ENCODE measurements around the gene TMEM121B. TPM values are rescaled to one million over a fixed set of nuclear protein-coding genes. Genes with fewer than 3 reads are reported as not detected.

TMEM121B gene
- polyA plus RNA-seq, 1 of the 3 experiments (the other 2 are of a cell fraction), result 0.13 TPM

DNA sequence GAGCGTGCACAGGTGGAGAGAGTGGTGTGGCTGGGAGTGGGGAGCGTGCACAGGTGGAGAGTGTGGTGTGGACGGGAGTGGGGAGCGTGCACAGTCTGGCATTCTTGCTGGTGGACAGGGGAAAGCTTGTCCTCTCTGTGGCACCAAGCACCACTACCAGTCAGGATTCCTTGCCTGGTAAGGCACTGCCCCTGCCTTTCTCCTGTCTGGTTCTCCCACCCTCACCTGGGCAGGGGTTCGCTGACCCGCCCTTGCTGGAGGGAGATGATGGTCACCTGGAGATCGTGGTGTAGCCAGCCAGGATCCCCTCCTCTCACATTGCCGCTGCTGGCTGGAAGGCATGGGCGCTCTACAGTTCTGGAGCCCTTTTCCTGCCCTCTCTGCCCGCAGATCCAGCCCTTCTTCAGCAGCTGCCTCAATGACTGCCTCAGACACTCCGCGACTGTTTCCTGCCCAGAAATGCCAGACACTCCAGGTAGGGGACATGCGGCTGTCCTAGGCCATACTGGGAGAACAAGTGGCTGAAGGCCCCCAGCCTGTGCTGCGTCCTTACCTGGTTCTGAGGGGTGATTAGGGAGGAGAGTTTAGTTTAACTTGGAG, 16.7 kb downstream of the TMEM121B start:
- DNase-seq, result no peak
- no peaks in the 10 kb centered on the region for H3K9me2 ChIP-seq
- no peaks in the 10 kb centered on the region for H3K9me3 ChIP-seq
- no peaks in the 10 kb centered on the region for H3K27me3 ChIP-seq (ENCODE audit: insufficient read depth)
- H3K79me2 ChIP-seq (ENCODE audit: insufficient read depth), result no peaks in the 10 kb centered on the region
- TF ChIP-seq FOXJ3 (CRISPR knock-in tag; IDR thresholded peaks at IDR 0.05) (no peak), CTCF (IDR thresholded peaks at IDR 0.05) (no peak), EP300 (IDR thresholded peaks at IDR 0.05; ENCODE audit: borderline replicate concordance in 1 of 2, low read depth in 1 of 2, low read length in 1 of 2) (no peak), SMC3 (IDR thresholded peaks at IDR 0.05; ENCODE audit: low read depth, low read length) (no peak), GABPA (IDR thresholded peaks at IDR 0.05; ENCODE audit: low read depth) (no peak), SIN3A (IDR thresholded peaks at IDR 0.05; ENCODE audit: borderline replicate concordance, low read depth, low read length) (no peak), EZH2phosphoT487 (IDR thresholded peaks at IDR 0.05; ENCODE audit: borderline replicate concordance, low read depth) (no peak), MXI1 (IDR thresholded peaks at IDR 0.05; ENCODE audit: low read depth, low read length) (no peak), ELF1 (IDR thresholded peaks at IDR 0.05) (no peak), MAX (IDR thresholded peaks at IDR 0.05; ENCODE audit: low read depth) (no peak), RXRA (IDR thresholded peaks at IDR 0.05; ENCODE audit: borderline replicate concordance, low read depth) (no peak)
- H4K20me1 ChIP-seq (ENCODE audit: insufficient read depth), result no peaks in the 10 kb centered on the region
- no peak overlapping the region for H3K4me2 ChIP-seq
- H3K4me3 ChIP-seq (ENCODE audit: low read depth in 2 of 2, low read length in 1 of 2), result no peak overlapping the region
- H3K4me1 ChIP-seq (ENCODE audit: control insufficient read depth in 1 of 2, insufficient read depth in 2 of 2, low read depth in 1 of 2, low read length in 1 of 2), result no peaks in the 10 kb centered on the region
- ChIA-PET CTCF (no interaction called here), POLR2A (no interaction called here)
- no peak overlapping the region for H3K27ac ChIP-seq (ENCODE audit: low read depth in 2 of 2, low read length in 1 of 2)
- H3K9ac ChIP-seq, result no peak overlapping the region
- no peaks in the 10 kb centered on the region for H3K36me3 ChIP-seq (replicated peaks in 1 of 2; ENCODE audit: control insufficient read depth in 1 of 2, insufficient read depth in 2 of 2, low read length in 1 of 2)
- H3F3A ChIP-seq (replicated peaks; ENCODE audit: insufficient read depth), result no peaks in the 10 kb centered on the region
- H2AFZ ChIP-seq (ENCODE audit: low read depth), result no peak overlapping the region
- 31% methylated on average over 13 of the region's 14 CpGs for WGBS (ENCODE audit: low lambda C conversion rate)

- 41% methylated on average over 9 of the region's 9 CpGs for WGBS (ENCODE audit: low lambda C conversion rate)
- no peak for DNase-seq
- no peaks in the 10 kb centered on the region for H3K9me3 ChIP-seq
- no peak overlapping the region for H2AFZ ChIP-seq (ENCODE audit: low read depth)
- H3K4me1 ChIP-seq (ENCODE audit: control insufficient read depth in 1 of 2, insufficient read depth in 2 of 2, low read depth in 1 of 2, low read length in 1 of 2), result no peaks in the 10 kb centered on the region
- H4K20me1 ChIP-seq (ENCODE audit: insufficient read depth), result no peaks in the 10 kb centered on the region
- H3K27ac ChIP-seq (ENCODE audit: low read depth in 2 of 2, low read length in 1 of 2), result no peak overlapping the region
- H3K27me3 ChIP-seq (ENCODE audit: insufficient read depth), result no peaks in the 10 kb centered on the region
- H3K36me3 ChIP-seq (replicated peaks in 1 of 2; ENCODE audit: control insufficient read depth in 1 of 2, insufficient read depth in 2 of 2, low read length in 1 of 2), result no peaks in the 10 kb centered on the region
- H3K9me2 ChIP-seq, result no peaks in the 10 kb centered on the region
- no peak overlapping the region for H3K4me3 ChIP-seq (ENCODE audit: low read depth in 2 of 2, low read length in 1 of 2)
- no peaks in the 10 kb centered on the region for H3K79me2 ChIP-seq (ENCODE audit: insufficient read depth)
- POLR2A ChIA-PET, result no interaction called here
- H3F3A ChIP-seq (replicated peaks; ENCODE audit: insufficient read depth), result no peaks in the 10 kb centered on the region
- CTCF ChIA-PET, result no interaction called here
- no peak overlapping the region for H3K9ac ChIP-seq
- TF ChIP-seq GABPA (IDR thresholded peaks at IDR 0.05; ENCODE audit: low read depth), result no peak
- no peak for TF ChIP-seq SMC3 (IDR thresholded peaks at IDR 0.05; ENCODE audit: low read depth, low read length)
- no peak for TF ChIP-seq EZH2phosphoT487 (IDR thresholded peaks at IDR 0.05; ENCODE audit: borderline replicate concordance, low read depth)
- TF ChIP-seq, protein P1, sequence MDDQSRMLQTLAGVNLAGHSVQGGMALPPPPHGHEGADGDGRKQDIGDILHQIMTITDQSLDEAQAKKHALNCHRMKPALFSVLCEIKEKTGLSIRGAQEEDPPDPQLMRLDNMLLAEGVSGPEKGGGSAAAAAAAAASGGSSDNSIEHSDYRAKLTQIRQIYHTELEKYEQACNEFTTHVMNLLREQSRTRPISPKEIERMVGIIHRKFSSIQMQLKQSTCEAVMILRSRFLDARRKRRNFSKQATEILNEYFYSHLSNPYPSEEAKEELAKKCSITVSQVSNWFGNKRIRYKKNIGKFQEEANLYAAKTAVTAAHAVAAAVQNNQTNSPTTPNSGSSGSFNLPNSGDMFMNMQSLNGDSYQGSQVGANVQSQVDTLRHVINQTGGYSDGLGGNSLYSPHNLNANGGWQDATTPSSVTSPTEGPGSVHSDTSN (IDR thresholded peaks at IDR 0.05), result no peak
- no peak for TF ChIP-seq USF2 (IDR thresholded peaks at IDR 0.05; ENCODE audit: borderline replicate concordance, low read depth, low read length)
- TF ChIP-seq JUND (IDR thresholded peaks at IDR 0.05), result no peak
- no peak for TF ChIP-seq RCOR1 (IDR thresholded peaks at IDR 0.05; ENCODE audit: low read length)
- no peak for TF ChIP-seq YY1 (IDR thresholded peaks at IDR 0.05; ENCODE audit: low read depth)
- H3K4me2 ChIP-seq, result no peak overlapping the region
Observed at GRCh38 chr22:17103351-17103750, 17.8 kb downstream of the TMEM121B start.
